ENCODE data around the gene CDCP2.

- no peak for TF ChIP-seq CTCF (IDR thresholded peaks at IDR 0.05)
- no peak for TF ChIP-seq POLR2A (IDR thresholded peaks at IDR 0.05)
These were observed 37.8 kb downstream of the CDCP2 start for GRCh38 chr1:54114955-54115354.

Measured in thyroid gland (tissue), 4 donors.